MM.1S (cell line): ENCODE measurements around the gene PCDH9.

Source experiments
- DNase-seq: peaks from one replicate; pipeline ENCODE4 v3.0.0-alpha.2; 2015
- H2AFZ ChIP-seq: fragments of 300-600 bp; sonication (generic); 2 replicates; pipeline ENCODE4 v1.6.0; 2016; ENCODE audit warnings: antibody characterized with exemption, low read length
- H3F3A ChIP-seq: fragments of 300-600 bp; sonication (generic); 2 replicates; pipeline ENCODE4 v1.6.1; 2016; ENCODE audit warnings: mild to moderate bottlenecking, antibody characterized with exemption, low read length, moderate library complexity, mixed read lengths; ENCODE audit not compliant: insufficient read depth
- H3K27ac ChIP-seq: fragments of 300-600 bp; sonication (generic); 2 replicates; pipeline ENCODE4 v1.5.1; 2016; ENCODE audit warnings: mild to moderate bottlenecking, low read length
- H3K27me3 ChIP-seq: fragments of 300-600 bp; sonication (generic); replicated peaks from 2 replicates; pipeline ENCODE4 v1.6.0; 2016; ENCODE audit warnings: low read length; ENCODE audit not compliant: insufficient read depth
- H3K36me3 ChIP-seq: fragments of 300-600 bp; sonication (generic); replicated peaks from 2 replicates; pipeline ENCODE4 v1.6.1; 2016; ENCODE audit warnings: mild to moderate bottlenecking, low read length, mixed read lengths; ENCODE audit not compliant: insufficient read depth
- H3K4me1 ChIP-seq: fragments of 300-600 bp; sonication (generic); 2 replicates; pipeline ENCODE4 v1.6.1; 2016; ENCODE audit warnings: low read length, mixed read lengths
- H3K4me2 ChIP-seq: fragments of 300-600 bp; sonication (generic); 2 replicates; pipeline ENCODE4 v1.6.0; 2016; ENCODE audit warnings: low read depth, low read length
- H3K4me3 ChIP-seq: fragments of 300-600 bp; sonication (generic); 2 replicates; pipeline ENCODE4 v1.5.1; 2016; ENCODE audit warnings: low read length, mixed read lengths
- H3K79me2 ChIP-seq: fragments of 300-600 bp; sonication (generic); 2 replicates; pipeline ENCODE4 v1.6.1; 2016; ENCODE audit warnings: mixed run types, low read length, mixed read lengths
- H3K9ac ChIP-seq: fragments of 300-600 bp; sonication (generic); 2 replicates; pipeline ENCODE4 v1.6.1; 2016; ENCODE audit warnings: low read length, mixed read lengths
- H3K9me2 ChIP-seq: fragments of 300-600 bp; sonication (generic); replicated peaks from 2 replicates; pipeline ENCODE4 v1.6.1; 2016; ENCODE audit warnings: mild to moderate bottlenecking, low read length, mixed read lengths; ENCODE audit not compliant: insufficient read depth
- H3K9me3 ChIP-seq: fragments of 300-600 bp; sonication (generic); replicated peaks from 2 replicates; pipeline ENCODE4 v1.6.1; 2016; ENCODE audit warnings: mild to moderate bottlenecking, low read length, mixed read lengths; ENCODE audit not compliant: insufficient read depth
- H4K20me1 ChIP-seq: fragments of 300-600 bp; sonication (generic); 2 replicates; pipeline ENCODE4 v1.6.1; 2016; ENCODE audit warnings: mild to moderate bottlenecking, low read length, moderate library complexity, mixed read lengths; ENCODE audit not compliant: insufficient read depth
- CTCF ChIP-seq: fragments of 300-600 bp; sonication (generic); IDR thresholded peaks from 2 replicates; pipeline ENCODE4 v1.5.1; 2016; ENCODE audit warnings: antibody characterized with exemption, low read length, mixed read lengths
- EZH2 ChIP-seq: fragments of 300-600 bp; sonication (generic); optimal IDR thresholded peaks from 2 replicates; pipeline ENCODE3; 2017; ENCODE audit warnings: low read depth, mild to moderate bottlenecking, antibody characterized with exemption, low read length, mixed read lengths
- EZH2phosphoT487 ChIP-seq: fragments of 300-600 bp; sonication (generic); IDR thresholded peaks from 2 replicates; pipeline ENCODE4 v1.6.1; 2018; ENCODE audit warnings: antibody characterized with exemption, low read length

Gene PCDH9

GRCh38 chr13:66790861-66791260 is 439.3 kb downstream of the PCDH9 start:
- Histone ChIP-seq H3K4me2 (no peak overlapping the region), H4K20me1 (no peaks in the 10 kb centered on the region), H3K9me3 (no peaks in the 10 kb centered on the region), H3F3A (no peaks in the 10 kb centered on the region), H3K27ac (no peak overlapping the region), H3K9me2 (no peaks in the 10 kb centered on the region), H3K4me3 (no peak overlapping the region), H2AFZ (no peak overlapping the region), H3K27me3 (no peaks in the 10 kb centered on the region), H3K36me3 (no peaks in the 10 kb centered on the region), H3K79me2 (no peaks in the 10 kb centered on the region), H3K9ac (no peak overlapping the region), H3K4me1 (no peaks in the 10 kb centered on the region)
- DNase-seq, result no peak
- TF ChIP-seq EZH2 (no peak), EZH2phosphoT487 (no peak), CTCF (no peak)

GRCh38 chr13:66781241-66781640 is 448.9 kb downstream of the PCDH9 start:
- H2AFZ ChIP-seq, result no peak overlapping the region

GRCh38 chr13:66780814-66781213 is 449.3 kb downstream of the PCDH9 start:
- Histone ChIP-seq H4K20me1 (no peaks in the 10 kb centered on the region), H3K9me2 (no peaks in the 10 kb centered on the region), H3K27me3 (no peaks in the 10 kb centered on the region), H3K9ac (no peak overlapping the region), H2AFZ (no peak overlapping the region), H3K27ac (no peak overlapping the region), H3K9me3 (no peaks in the 10 kb centered on the region), H3K4me2 (no peak overlapping the region), H3K4me1 (no peaks in the 10 kb centered on the region), H3K4me3 (no peak overlapping the region), H3F3A (no peaks in the 10 kb centered on the region), H3K36me3 (no peaks in the 10 kb centered on the region), H3K79me2 (no peaks in the 10 kb centered on the region)
- no peak for DNase-seq
- TF ChIP-seq CTCF (no peak), EZH2phosphoT487 (no peak), EZH2 (no peak)

More at GRCh38 chr13:66781241-66781640, 448.9 kb downstream of the PCDH9 start:
- H3K4me2 ChIP-seq, result no peak overlapping the region
- no peak for DNase-seq
- H3K4me3 ChIP-seq, result no peak overlapping the region
- TF ChIP-seq EZH2phosphoT487 (no peak), EZH2 (no peak), CTCF (no peak)
- H3K9me2 ChIP-seq, result no peaks in the 10 kb centered on the region
- no peak overlapping the region for H3K9ac ChIP-seq
- H3K27ac ChIP-seq, result no peak overlapping the region
- H3K9me3 ChIP-seq, result no peaks in the 10 kb centered on the region
- H4K20me1 ChIP-seq, result no peaks in the 10 kb centered on the region
- H3F3A ChIP-seq, result no peaks in the 10 kb centered on the region
- H3K79me2 ChIP-seq, result no peaks in the 10 kb centered on the region
- no peaks in the 10 kb centered on the region for H3K4me1 ChIP-seq
- no peaks in the 10 kb centered on the region for H3K36me3 ChIP-seq
- H3K27me3 ChIP-seq, result no peaks in the 10 kb centered on the region
